H1 (cell line): ENCODE measurements around the gene MAGI1. TPM values are rescaled to one million over a fixed set of nuclear protein-coding genes. Genes with fewer than 3 reads are reported as not detected.

Experiments used
- CTCF ChIA-PET: fragments of 300-600 bp; sonication (Branson Sonifier 250); formaldehyde crosslinking; loops from one replicate; lab custom pipeline; 2021; ENCODE audit not compliant: partially characterized antibody; lab: Charles Lee
- POLR2A ChIA-PET: fragments of 300-600 bp; sonication (Branson Sonifier 250); formaldehyde crosslinking; loops from one replicate; lab custom pipeline; 2021; ENCODE audit warnings: inconsistent platforms; ENCODE audit not compliant: partially characterized antibody; lab: Charles Lee
- DNase-seq, 2 experiments: peaks; one replicate each; pipeline versions ENCODE4 v3.0.0 to v3.0.0-alpha.2; 2010 to 2022; ENCODE audit warnings: low spot score in 2 of 2, low read depth in 1 of 2, mixed read lengths in 1 of 2
- FAIRE-seq: peaks from 2 replicates; lab custom pipeline; 2011; peaks lifted over from hg19 to GRCh38; lab: Jason Lieb, UNC
- H2AFZ ChIP-seq: 2 replicates; pipeline ENCODE4 v1.8.1; 2012; ENCODE audit warnings: low read length, inconsistent platforms
- H2AK5ac ChIP-seq: 2 replicates; pipeline ENCODE4 v1.6.1; 2013; ENCODE audit warnings: low read depth, low read length
- H2BK120ac ChIP-seq: replicated peaks from 2 replicates; pipeline ENCODE3; 2013; ENCODE audit warnings: low read depth, low read length, inconsistent platforms
- H2BK12ac ChIP-seq: 2 replicates; pipeline ENCODE4 v1.6.1; 2013; ENCODE audit warnings: low read depth, low read length
- H2BK15ac ChIP-seq: 2 replicates; pipeline ENCODE4 v1.6.1; 2013; ENCODE audit warnings: low read length
- H2BK20ac ChIP-seq: 2 replicates; pipeline ENCODE4 v1.6.1; 2013; ENCODE audit warnings: low read length
- H2BK5ac ChIP-seq: 2 replicates; pipeline ENCODE4 v1.6.1; 2013; ENCODE audit warnings: low read depth, low read length
- H3K14ac ChIP-seq: 2 replicates; pipeline ENCODE4 v1.6.1; 2013; ENCODE audit warnings: inconsistent platforms; ENCODE audit not compliant: insufficient read length
- H3K18ac ChIP-seq: 2 replicates; pipeline ENCODE4 v1.6.1; 2013; ENCODE audit warnings: low read length; ENCODE audit errors: extremely low read depth
- H3K23ac ChIP-seq: 2 replicates; pipeline ENCODE4 v1.6.1; 2013; ENCODE audit warnings: inconsistent platforms; ENCODE audit not compliant: insufficient read length
- H3K23me2 ChIP-seq: 2 replicates; pipeline ENCODE4 v1.6.1; 2013; ENCODE audit warnings: low read depth, low read length
- H3K27ac ChIP-seq: 2 replicates; pipeline ENCODE4 v1.6.1; 2011; ENCODE audit warnings: low read depth, low read length, inconsistent platforms
- H3K27me3 ChIP-seq, 4 experiments: replicated peaks in 1 of 4; 1 replicate in 1 of 4; 2 replicates in 3 of 4; pipeline versions ENCODE4 v1.6.1 to v1.8.1; 2011 to 2013; ENCODE audit warnings: low read length in 3 of 4, mild to moderate bottlenecking in 3 of 4, inconsistent platforms in 2 of 4, mixed read lengths in 2 of 4, moderate library complexity in 1 of 4; ENCODE audit not compliant: control insufficient read depth in 3 of 4, insufficient read depth in 3 of 4; ENCODE audit errors: extremely low read depth in 1 of 4
- H3K36me3 ChIP-seq, 4 experiments: 2 replicates each; pipeline versions ENCODE4 v1.6.1 to v1.8.1; 2011 to 2013; ENCODE audit warnings: mild to moderate bottlenecking in 4 of 4, low read length in 3 of 4, moderate library complexity in 2 of 4, control low read depth in 1 of 4, inconsistent platforms in 1 of 4; ENCODE audit not compliant: insufficient read depth in 4 of 4, control insufficient read depth in 2 of 4
- H3K4ac ChIP-seq: replicated peaks from 2 replicates; pipeline ENCODE3; 2013; ENCODE audit warnings: low read length, low read depth, mixed read lengths, inconsistent platforms; ENCODE audit not compliant: insufficient read length
- H3K4me1 ChIP-seq, 4 experiments: replicated peaks in 1 of 4; 1 replicate in 1 of 4; 2 replicates in 3 of 4; pipeline versions ENCODE4 v1.6.1 to v1.8.1; 2011 to 2013; ENCODE audit warnings: low read length in 3 of 4, inconsistent platforms in 2 of 4, mixed read lengths in 1 of 4; ENCODE audit not compliant: insufficient read depth in 4 of 4, control insufficient read depth in 3 of 4
- H3K4me2 ChIP-seq, 2 experiments: 2 replicates each; pipeline versions ENCODE4 v1.6.1 to v1.8.1; 2011 to 2013; ENCODE audit warnings: low read depth in 2 of 2, low read length in 2 of 2, control low read depth in 1 of 2, inconsistent platforms in 1 of 2, mild to moderate bottlenecking in 1 of 2; ENCODE audit not compliant: insufficient read depth in 1 of 2
- H3K4me3 ChIP-seq, 4 experiments: fragments of 200-600, 300-600 bp in 1 of 4; sonication (generic), shearing (Covaris generic), sonication (Bioruptor Twin) in 1 of 4; 2 replicates each; pipeline versions ENCODE4 v1.5.1 to v1.8.1; 2011 to 2016; ENCODE audit warnings: low read length in 4 of 4, low read depth in 3 of 4, control low read depth in 2 of 4, inconsistent platforms in 2 of 4, mild to moderate bottlenecking in 2 of 4, mixed read lengths in 1 of 4, moderate library complexity in 1 of 4; ENCODE audit not compliant: insufficient read depth in 2 of 4; ENCODE audit errors: extremely low read depth in 1 of 4
- H3K56ac ChIP-seq: replicated peaks from 2 replicates; pipeline ENCODE3; 2013; ENCODE audit warnings: low read depth, mild to moderate bottlenecking, mixed read lengths, low read length, inconsistent platforms; ENCODE audit not compliant: insufficient read length
- H3K79me1 ChIP-seq: 2 replicates; pipeline ENCODE4 v1.6.1; 2013; ENCODE audit warnings: low read depth, low read length, control low read depth
- H3K79me2 ChIP-seq, 2 experiments: 2 replicates each; pipeline versions ENCODE4 v1.6.1 to v1.8.1; 2012 to 2013; ENCODE audit warnings: low read length in 2 of 2, mild to moderate bottlenecking in 2 of 2, inconsistent platforms in 1 of 2; ENCODE audit not compliant: insufficient read depth in 2 of 2, control insufficient read depth in 1 of 2
- H3K9ac ChIP-seq, 4 experiments: replicated peaks in 1 of 4; 1 replicate in 1 of 4; 2 replicates in 3 of 4; pipeline versions ENCODE4 v1.6.1 to v1.8.1; 2011 to 2013; ENCODE audit warnings: low read depth in 3 of 4, low read length in 3 of 4, control low read depth in 2 of 4, mild to moderate bottlenecking in 2 of 4, moderate library complexity in 2 of 4, inconsistent platforms in 1 of 4; ENCODE audit errors: extremely low read depth in 1 of 4
- H3K9me3 ChIP-seq, 2 experiments: 2 replicates each; pipeline versions ENCODE4 v1.6.1 to v1.8.1; 2012 to 2013; ENCODE audit warnings: mild to moderate bottlenecking in 2 of 2, moderate library complexity in 2 of 2, control low read depth in 1 of 2, inconsistent platforms in 1 of 2, low read depth in 1 of 2, low read length in 1 of 2, mixed read lengths in 1 of 2; ENCODE audit not compliant: insufficient read depth in 2 of 2
- H4K20me1 ChIP-seq, 2 experiments: replicated peaks in 1 of 2; 2 replicates each; pipeline versions ENCODE3 to v1.8.1; 2011 to 2013; ENCODE audit warnings: inconsistent platforms in 2 of 2, low read length in 2 of 2, mild to moderate bottlenecking in 1 of 2; ENCODE audit not compliant: insufficient read depth in 2 of 2, control insufficient read depth in 1 of 2
- H4K5ac ChIP-seq: 2 replicates; pipeline ENCODE4 v1.6.1; 2013; ENCODE audit warnings: low read length, low read depth, mixed read lengths, inconsistent platforms; ENCODE audit not compliant: insufficient read length
- H4K8ac ChIP-seq: 2 replicates; pipeline ENCODE4 v1.8.0; 2013; ENCODE audit warnings: mild to moderate bottlenecking, moderate library complexity, low read length, inconsistent platforms; ENCODE audit not compliant: insufficient read depth; ENCODE audit errors: extremely low read depth
- H4K91ac ChIP-seq: replicated peaks from 2 replicates; pipeline ENCODE3; 2013; ENCODE audit warnings: low read length, mixed read lengths, inconsistent platforms; ENCODE audit not compliant: insufficient read length
- ATF2 ChIP-seq: IDR thresholded peaks from 2 replicates; pipeline ENCODE4 v1.6.1; 2012; ENCODE audit warnings: low read length, inconsistent platforms
- BCL11A ChIP-seq, 2 experiments: IDR thresholded peaks; one replicate each; pipeline ENCODE4 v1.6.1; 2011; ENCODE audit warnings: low read depth in 2 of 2, low read length in 2 of 2, mild to moderate bottlenecking in 2 of 2
- CBX5 ChIP-seq: fragments of 300-800, 300-1000 bp; sonication (generic); IDR thresholded peaks from 2 replicates; pipeline ENCODE4 v1.7.1; 2016; ENCODE audit warnings: antibody characterized with exemption, low read length, low read depth
- CBX8 ChIP-seq: fragments of 300-800, 300-1000 bp; sonication (generic); IDR thresholded peaks from 2 replicates; pipeline ENCODE4 v1.7.1; 2016; ENCODE audit warnings: low read depth, low read length, borderline replicate concordance
- CEBPB ChIP-seq: IDR thresholded peaks from 2 replicates; pipeline ENCODE4 v1.6.1; 2012; ENCODE audit warnings: low read depth, low read length
- CREB1 ChIP-seq: IDR thresholded peaks from 2 replicates; pipeline ENCODE4 v1.6.1; 2012; ENCODE audit warnings: inconsistent platforms
- FOSL1 ChIP-seq: IDR thresholded peaks from 2 replicates; pipeline ENCODE4 v1.6.1; 2011; ENCODE audit warnings: mild to moderate bottlenecking, low read depth, low read length, moderate library complexity; ENCODE audit not compliant: insufficient read depth
- GABPA ChIP-seq: IDR thresholded peaks from 2 replicates; pipeline ENCODE4 v1.6.1; 2011; ENCODE audit warnings: mild to moderate bottlenecking, low read length, moderate library complexity, borderline replicate concordance; ENCODE audit not compliant: insufficient read depth
- JUN ChIP-seq: IDR thresholded peaks from 2 replicates; pipeline ENCODE4 v1.6.1; 2011; ENCODE audit warnings: low read depth, mild to moderate bottlenecking, improper control_type of control experiment, low read length
- POU5F1 ChIP-seq: IDR thresholded peaks from 2 replicates; pipeline ENCODE4 v1.6.1; 2011; ENCODE audit warnings: low read depth, mild to moderate bottlenecking, low read length, moderate library complexity
- TAF7 ChIP-seq: optimal IDR thresholded peaks from 2 replicates; pipeline ENCODE3; 2011; ENCODE audit warnings: low read depth, mild to moderate bottlenecking, inconsistent platforms, low read length, moderate library complexity, borderline replicate concordance
- TBP ChIP-seq: IDR thresholded peaks from 2 replicates; pipeline ENCODE4 v1.6.1; 2011; ENCODE audit warnings: low read depth, low read length, improper control_type of control experiment
- ZNF274 ChIP-seq: IDR thresholded peaks from 2 replicates; pipeline ENCODE4 v1.7.0; 2012; ENCODE audit warnings: low read length, borderline replicate concordance; ENCODE audit errors: extremely low read depth
- WGBS, 2 experiments: shearing (Covaris generic) in 1 of 2; methylation state at CpG; one replicate each; pipeline versions ENCODE4 v1.1.6 to v1.1.7; 2013 to 2015; ENCODE audit warnings: low lambda C conversion rate in 2 of 2, mixed read lengths in 2 of 2, inconsistent platforms in 1 of 2, low coverage in 1 of 2, missing lambda C conversion rate in 1 of 2; ENCODE audit not compliant: insufficient replicate concordance in 2 of 2, insufficient coverage in 1 of 2, insufficient read length in 1 of 2; ENCODE audit errors: extremely low coverage in 1 of 2, missing lambda C conversion rate in 1 of 2; 5-methylcytosine and 5-hydroxymethylcytosine counted together
- polyA plus RNA-seq, 7 experiments: library from polyadenylated mRNA; depleted of rRNA in 3 of 7; stranded (reverse) in 5 of 7; unstranded in 2 of 7; fragments of >200 nt in 5 of 7; fragments of 200-250 nt in 2 of 7; gene quantifications; 1 replicate in 5 of 7; 2 replicates in 1 of 7; 4 replicates in 1 of 7; pipeline versions ENCODE4 v1.2.1 to v1.2.3, GENCODE V29; 2011 to 2013; ENCODE audit warnings: missing spikeins in 2 of 7, mixed read lengths in 2 of 7
- total RNA-seq: library from RNA; stranded (reverse); fragmentation: NEBNext Ultra II Directional; extraction: Animal tissue kit (Norgen Biotek cat#: 25700); gene quantifications from 2 replicates; pipeline ENCODE4 v1.2.1, GENCODE V29; 2021

Gene MAGI1
- total and polyA plus RNA-seq, 2 of the 8 experiments (the other 6 are each of a cell fraction or from before 2014, with no cell fraction given), result 19.8 to 78.0 TPM

GRCh38 chr3:65723011-65723410 is 315.7 kb downstream of the MAGI1 start:
- DNase-seq (no peak), FAIRE-seq (no peak)
- no peak overlapping the region for H3K18ac ChIP-seq
- peaks cover 0 to 22% (median 9%) of the 10 kb centered on the region in 4 experiments; a peak in 4 of 7 replicates for H3K4me1 ChIP-seq
- H2BK12ac ChIP-seq, result peak overlapping the region; percentile 28; the same call in 1 of the 2 replicates
- H3K79me1 ChIP-seq, result no peaks in the 10 kb centered on the region; the same call in 1 of the 2 replicates
- H2BK20ac ChIP-seq, result no peak overlapping the region
- no peak overlapping the region for H3K4me2 ChIP-seq
- no peak overlapping the region for H4K91ac ChIP-seq
- no peak overlapping the region for H2BK5ac ChIP-seq
- H2BK120ac ChIP-seq, result no peak overlapping the region
- ChIA-PET CTCF (interaction anchor here (0.6 to 1.4 kb wide), 3 partner anchors 9 to 469 kb away, joined by 3 read pairs; no protein-coding TSS in a partner anchor), POLR2A (interaction anchor here (0.6 kb wide), 1 partner anchor 162 kb away, joined by 3 read pairs; no protein-coding TSS in a partner anchor)
- H3K23me2 ChIP-seq, result no peaks in the 10 kb centered on the region
- H3K14ac ChIP-seq, result no peak overlapping the region
- no peaks in the 10 kb centered on the region for H4K20me1 ChIP-seq
- H3K36me3 ChIP-seq, result no peaks in the 10 kb centered on the region
- no peak overlapping the region for H3K27ac ChIP-seq
- WGBS, 2 experiments, result 98% methylated on average over 3 of the region's 3 CpGs; no CpG with 5 or more reads in 1 of the 2 experiments
- H2AFZ ChIP-seq, result no peak overlapping the region
- H3K4me3 ChIP-seq, result no peak overlapping the region
- H3K79me2 ChIP-seq, result no peaks in the 10 kb centered on the region
- H4K8ac ChIP-seq, result no peak overlapping the region
- no peak overlapping the region for H3K23ac ChIP-seq
- H2BK15ac ChIP-seq, result no peak overlapping the region
- H3K56ac ChIP-seq, result no peak overlapping the region
- H3K9me3 ChIP-seq, result no peaks in the 10 kb centered on the region
- no peaks in the 10 kb centered on the region for H3K27me3 ChIP-seq
- no peak overlapping the region for H3K9ac ChIP-seq
- H2AK5ac ChIP-seq, result no peak overlapping the region
- H4K5ac ChIP-seq, result no peak overlapping the region
- H3K4ac ChIP-seq, result no peak overlapping the region
- no peak for TF ChIP-seq TBP
- TF ChIP-seq ATF2, result no peak
- no peak for TF ChIP-seq CREB1
- TF ChIP-seq CEBPB, result no peak
- TF ChIP-seq CBX5, result no peak
- no peak for TF ChIP-seq ZNF274
- TF ChIP-seq POU5F1, result no peak
- TF ChIP-seq TAF7, result no peak
- no peak for TF ChIP-seq JUN
- TF ChIP-seq FOSL1, result no peak
- no peak for TF ChIP-seq CBX8
- no peak for TF ChIP-seq GABPA
- TF ChIP-seq BCL11A (IDR thresholded peaks at IDR 0.05; ENCODE audit: low read depth in 2 of 2, low read length in 2 of 2), result no peak
